ENCODE results near the gene TAOK3.

The TAOK3 gene

GRCh38 chr12:118212606-118213005 lies 160.1 kb downstream of the TAOK3 start:
- TF ChIP-seq POLR2A (IDR thresholded peaks at IDR 0.05; ENCODE audit: low read depth, low read length): no peak
- FAIRE-seq: no peak
- DNase-seq (ENCODE audit: insufficient read length, low spot score): no peak

DNA sequence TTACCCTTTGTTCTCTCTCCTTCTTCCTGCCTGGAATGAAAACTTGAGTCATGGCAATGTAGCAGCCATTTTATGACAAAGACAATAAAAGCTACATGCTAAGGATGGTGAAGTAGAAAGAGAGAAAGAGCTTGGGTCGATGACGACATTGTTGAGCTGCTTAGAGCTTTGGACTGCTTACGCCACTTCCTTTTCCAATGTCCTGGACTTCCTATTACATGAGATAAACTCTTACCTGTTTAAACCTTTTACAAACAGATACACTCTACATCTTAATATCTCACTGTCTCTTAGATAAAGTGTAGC lies 166.6 kb downstream of the TAOK3 start:
- FAIRE-seq (peak; percentile 45), DNase-seq (ENCODE audit: insufficient read length, low spot score) (no peak)
- TF ChIP-seq POLR2A (IDR thresholded peaks at IDR 0.05; ENCODE audit: low read depth, low read length): no peak

- TF ChIP-seq POLR2A (IDR thresholded peaks at IDR 0.05; ENCODE audit: low read depth, low read length): no peak
- FAIRE-seq: no peak
- DNase-seq (ENCODE audit: insufficient read length, low spot score): no peak
Observed at GRCh38 chr12:118193958-118194357, 178.7 kb downstream of the TAOK3 start.

GRCh38 chr12:118193477-118193876 lies 179.2 kb downstream of the TAOK3 start:
- DNase-seq (ENCODE audit: insufficient read length, low spot score): no peak
- no peak for FAIRE-seq
- no peak for TF ChIP-seq POLR2A (IDR thresholded peaks at IDR 0.05; ENCODE audit: low read depth, low read length)

DNA sequence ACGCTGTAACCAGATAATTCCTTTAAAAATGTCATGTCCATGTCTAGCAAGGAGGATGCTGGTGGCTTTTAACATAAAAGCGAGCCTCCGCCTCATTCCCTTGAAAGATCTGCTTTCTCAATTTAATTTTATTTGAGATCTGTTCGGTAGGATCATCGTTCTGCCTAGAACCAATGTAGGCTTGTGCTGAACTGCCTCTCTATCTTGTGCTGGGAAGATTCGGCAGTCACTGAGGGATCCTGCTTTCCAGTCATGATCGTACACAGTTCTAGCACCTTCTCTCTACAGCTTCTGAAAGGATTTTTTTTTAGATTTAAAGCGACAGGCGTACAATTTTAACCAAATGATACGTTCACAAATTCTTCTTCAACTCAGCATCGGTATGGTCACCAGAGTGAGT lies 182.4 kb downstream of the TAOK3 start:
- FAIRE-seq: peak; percentile 6
- no peak for DNase-seq (ENCODE audit: insufficient read length, low spot score)
- TF ChIP-seq POLR2A (IDR thresholded peaks at IDR 0.05; ENCODE audit: low read depth, low read length): no peak

DNA sequence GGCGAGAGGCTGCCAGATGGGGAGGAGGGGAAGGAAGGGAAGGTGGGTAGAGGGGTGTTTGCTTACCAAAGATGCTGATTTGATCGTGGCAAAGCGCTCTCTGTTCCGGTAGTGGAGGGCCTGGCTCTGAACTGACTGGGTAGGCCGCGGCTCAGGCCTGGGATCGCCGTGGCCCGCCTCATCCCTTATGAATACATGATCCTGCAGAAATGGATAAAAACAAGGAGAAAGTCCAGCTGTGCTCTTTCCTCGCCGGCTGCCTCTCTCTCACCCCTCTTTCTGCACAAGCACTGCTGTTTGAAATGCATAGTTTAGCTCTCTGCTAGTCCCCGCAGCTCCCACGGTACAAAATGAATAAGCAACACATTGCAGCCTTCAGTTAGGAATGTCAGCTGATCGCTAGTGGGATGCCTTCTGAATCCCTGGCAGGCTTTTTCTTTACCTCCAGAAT lies 182.9 kb downstream of the TAOK3 start:
- DNase-seq (ENCODE audit: insufficient read length, low spot score): no peak
- no peak for FAIRE-seq

GRCh38 chr12:118188690-118189371 lies 183.9 kb downstream of the TAOK3 start:
- no peak for DNase-seq (ENCODE audit: insufficient read length, low spot score)
- no peak for TF ChIP-seq POLR2A (IDR thresholded peaks at IDR 0.05; ENCODE audit: low read depth, low read length)
- no peak for FAIRE-seq

More for the DNA sequence above, 182.9 kb downstream of the TAOK3 start:
- TF ChIP-seq POLR2A (IDR thresholded peaks at IDR 0.05; ENCODE audit: low read depth, low read length): 0 out of 2 replicates have a peak, but pooled peaks have one; percentile 34

- DNase-seq (ENCODE audit: insufficient read length, low spot score): no peak
- FAIRE-seq: peak; percentile 23
- no peak for TF ChIP-seq POLR2A (IDR thresholded peaks at IDR 0.05; ENCODE audit: low read depth, low read length)
Observed at GRCh38 chr12:118187751-118188435, 184.8 kb downstream of the TAOK3 start.

- TF ChIP-seq POLR2A (IDR thresholded peaks at IDR 0.05; ENCODE audit: low read depth, low read length): no peak
- no peak for FAIRE-seq
- DNase-seq (ENCODE audit: insufficient read length, low spot score): no peak
Observed at GRCh38 chr12:118185602-118186397, 186.9 kb downstream of the TAOK3 start.

DNA sequence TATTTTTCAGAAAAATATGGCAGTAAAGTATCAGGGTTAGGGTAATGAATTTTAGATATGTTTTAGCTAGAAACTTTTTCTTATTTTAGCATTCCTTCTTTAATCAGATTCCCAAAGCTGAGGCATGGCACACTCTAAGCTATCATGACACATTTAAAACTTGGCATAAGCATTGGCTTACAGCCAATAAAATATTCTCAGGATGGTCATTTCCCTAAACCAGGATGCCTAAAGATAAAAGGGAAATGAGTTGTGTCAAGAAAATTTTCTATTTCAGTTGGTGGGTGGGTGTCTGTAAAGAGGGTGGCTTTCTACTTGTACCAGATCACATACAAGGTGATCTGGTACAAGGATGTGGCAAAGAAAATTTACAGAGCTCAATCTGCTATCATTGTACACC lies 189.0 kb downstream of the TAOK3 start:
- TF ChIP-seq POLR2A (IDR thresholded peaks at IDR 0.05; ENCODE audit: low read depth, low read length): no peak
- no peak for FAIRE-seq
- no peak for DNase-seq (ENCODE audit: insufficient read length, low spot score)

DNA sequence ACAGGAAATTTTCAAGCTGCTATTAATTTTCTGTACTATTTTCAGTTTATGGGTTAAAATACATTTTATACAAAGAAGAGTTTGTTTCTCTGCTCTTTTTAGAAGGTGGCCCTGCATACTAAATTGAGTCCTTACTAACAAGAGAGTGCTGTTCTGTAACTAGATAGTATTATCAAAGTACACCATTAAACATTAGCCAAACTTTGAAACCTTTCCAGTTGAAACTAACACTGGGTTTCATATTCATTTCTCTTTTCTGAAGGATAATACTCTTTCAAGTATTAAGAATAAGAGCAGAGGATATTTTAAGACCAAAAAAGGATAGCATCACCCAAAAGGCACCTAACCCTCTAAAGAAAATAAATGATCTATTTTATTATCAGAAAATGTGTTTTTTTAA lies 189.6 kb downstream of the TAOK3 start:
- DNase-seq (ENCODE audit: insufficient read length, low spot score) (no peak), FAIRE-seq (no peak)
- no peak for TF ChIP-seq POLR2A (IDR thresholded peaks at IDR 0.05; ENCODE audit: low read depth, low read length)

DNA sequence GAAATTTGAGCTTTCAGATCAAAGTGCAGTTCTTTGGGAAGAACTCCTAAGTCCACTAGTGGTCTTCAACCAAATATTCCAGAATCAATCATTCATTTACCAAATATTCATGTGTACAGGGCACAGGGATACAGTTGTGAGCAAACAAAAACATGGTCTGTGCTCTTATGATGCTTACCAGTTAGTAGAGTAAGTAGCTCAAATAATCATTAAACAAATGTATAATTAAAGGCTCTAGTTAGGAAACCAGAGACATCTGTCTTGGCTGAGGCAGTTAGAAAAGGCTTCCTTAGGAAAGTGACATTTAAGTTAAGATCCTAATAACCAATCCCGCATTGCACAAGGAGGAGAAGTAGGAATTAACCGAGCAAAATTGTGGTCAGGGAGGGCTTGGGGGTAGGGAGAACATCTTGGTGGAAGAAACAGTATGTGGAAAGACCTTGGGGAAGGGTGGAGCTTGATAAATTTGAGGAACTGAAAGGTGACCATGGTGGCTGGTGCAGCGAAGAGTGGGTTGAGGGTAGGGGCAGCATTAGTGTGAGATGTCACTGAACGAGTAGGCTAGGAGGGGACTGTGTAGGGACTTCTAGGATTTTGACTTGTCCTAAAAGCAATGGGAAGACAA lies 196.8 kb downstream of the TAOK3 start:
- TF ChIP-seq POLR2A (IDR thresholded peaks at IDR 0.05; ENCODE audit: low read depth, low read length): no peak
- FAIRE-seq (no peak), DNase-seq (ENCODE audit: insufficient read length, low spot score) (no peak)

- FAIRE-seq (no peak), DNase-seq (ENCODE audit: insufficient read length, low spot score) (no peak)
- no peak for TF ChIP-seq POLR2A (IDR thresholded peaks at IDR 0.05; ENCODE audit: low read depth, low read length)
Observed at GRCh38 chr12:118166946-118167345, 205.8 kb downstream of the TAOK3 start.
